Muscle of leg (tissue), 11 donors: ENCODE measurements around the gene CRYL1. TPM values are rescaled to one million over a fixed set of nuclear protein-coding genes. Genes with fewer than 3 reads are reported as not detected.

Experiments
- DNase-seq: peaks from one replicate; pipeline ENCODE4 v3.0.0; 2013
- H3K27ac ChIP-seq: one replicate; pipeline ENCODE4 v1.5.1; 2013; ENCODE audit warnings: mild to moderate bottlenecking, low read length, control low read depth
- H3K27me3 ChIP-seq: one replicate; pipeline ENCODE4 v1.6.1; 2013; ENCODE audit warnings: low read length; ENCODE audit not compliant: control insufficient read depth, insufficient read depth
- H3K36me3 ChIP-seq: one replicate; pipeline ENCODE4 v1.6.1; 2013; ENCODE audit warnings: low read length; ENCODE audit not compliant: control insufficient read depth, insufficient read depth
- H3K4me1 ChIP-seq: one replicate; pipeline ENCODE4 v1.6.1; 2013; ENCODE audit warnings: low read length; ENCODE audit not compliant: control insufficient read depth, insufficient read depth
- H3K4me3 ChIP-seq: one replicate; pipeline ENCODE4 v1.5.1; 2013; ENCODE audit warnings: low read length, control low read depth
- H3K9me3 ChIP-seq: replicated peaks from 2 replicates; pipeline ENCODE4 v1.6.1; 2013; ENCODE audit warnings: low read depth, low read length; ENCODE audit not compliant: control insufficient read depth
- WGBS: methylation state at CpG from one replicate; pipeline ENCODE4 v1.1.5; 2013; ENCODE audit warnings: missing lambda C conversion rate; ENCODE audit not compliant: insufficient coverage; 5-methylcytosine and 5-hydroxymethylcytosine counted together
- polyA plus RNA-seq, 8 donors: library from polyadenylated mRNA; unstranded; fragments of 120-200 nt; gene quantifications; one replicate each; pipeline versions ENCODE4 v1.2.1 to v1.2.3, GENCODE V29; 2013; ENCODE audit warnings: inconsistent platforms in 1 of 8, low replicate concordance in 1 of 8; ENCODE audit not compliant: insufficient read length in 8 of 8, insufficient read depth in 1 of 8
- total RNA-seq: library from RNA; stranded (reverse); fragments of 120-200 nt; gene quantifications from one replicate; pipeline ENCODE4 v1.2.4, GENCODE V29; 2013

The CRYL1 gene
- total and polyA plus RNA-seq, 9 donors = 23.6 to 39.1 (median 30.4) TPM

DNA sequence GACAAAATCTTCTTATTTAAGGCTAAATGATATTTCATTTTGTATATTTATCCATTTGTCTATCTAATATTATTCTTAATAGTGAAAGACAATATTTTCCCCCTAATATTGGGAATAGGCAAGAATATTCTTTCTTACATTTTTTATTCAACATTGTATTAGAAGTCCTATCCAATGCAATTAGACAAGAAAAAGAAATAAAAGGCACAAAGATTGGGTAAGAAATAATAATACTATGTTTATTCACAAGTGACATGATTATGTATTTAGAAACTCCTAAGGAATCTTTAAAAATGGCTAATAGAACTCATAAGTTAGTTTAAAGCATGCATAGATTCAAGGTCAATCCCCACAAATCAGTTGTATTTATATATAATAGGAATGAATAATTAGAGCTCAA, 11.3 kb upstream of the CRYL1 start:
- Histone ChIP-seq H3K27ac (no peak overlapping the region), H3K36me3 (no peaks in the 10 kb centered on the region), H3K4me1 (no peaks in the 10 kb centered on the region), H3K27me3 (peaks cover 2% of the 10 kb centered on the region), H3K4me3 (no peak overlapping the region), H3K9me3 (no peaks in the 10 kb centered on the region)
- no peak for DNase-seq

DNA sequence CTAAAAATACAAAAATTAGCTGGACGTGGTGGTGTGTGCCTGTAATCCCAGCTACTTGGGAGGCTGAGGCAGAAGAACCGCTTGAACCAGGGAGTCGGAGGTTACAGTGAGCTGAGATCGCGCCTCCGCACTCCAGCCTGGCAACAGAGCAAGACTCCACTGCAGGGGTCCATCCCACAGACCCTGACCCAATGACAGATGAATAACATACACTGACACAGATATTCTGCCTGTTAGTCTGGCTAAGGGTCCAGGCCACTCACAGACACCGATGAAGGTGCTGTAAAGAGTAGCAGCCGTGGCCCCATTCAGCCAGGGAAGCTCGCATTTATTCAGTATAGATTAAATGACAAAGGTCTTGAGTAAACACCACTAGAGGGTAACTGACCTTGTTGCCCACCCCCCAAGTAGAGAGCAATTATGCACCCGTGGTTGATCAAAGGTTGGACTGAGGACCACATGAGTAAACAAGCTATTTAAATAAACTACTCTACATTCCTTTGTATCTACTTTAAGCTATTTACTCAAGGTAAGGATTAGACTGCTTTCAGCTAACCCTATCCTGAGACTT, 8.5 kb upstream of the CRYL1 start:
- Histone ChIP-seq H3K4me3 (no peak overlapping the region), H3K27ac (no peak overlapping the region), H3K4me1 (no peaks in the 10 kb centered on the region), H3K9me3 (no peaks in the 10 kb centered on the region), H3K27me3 (peaks cover 2% of the 10 kb centered on the region), H3K36me3 (no peaks in the 10 kb centered on the region)
- 76% methylated on average over 5 of the region's 10 CpGs for WGBS
- DNase-seq = no peak

DNA sequence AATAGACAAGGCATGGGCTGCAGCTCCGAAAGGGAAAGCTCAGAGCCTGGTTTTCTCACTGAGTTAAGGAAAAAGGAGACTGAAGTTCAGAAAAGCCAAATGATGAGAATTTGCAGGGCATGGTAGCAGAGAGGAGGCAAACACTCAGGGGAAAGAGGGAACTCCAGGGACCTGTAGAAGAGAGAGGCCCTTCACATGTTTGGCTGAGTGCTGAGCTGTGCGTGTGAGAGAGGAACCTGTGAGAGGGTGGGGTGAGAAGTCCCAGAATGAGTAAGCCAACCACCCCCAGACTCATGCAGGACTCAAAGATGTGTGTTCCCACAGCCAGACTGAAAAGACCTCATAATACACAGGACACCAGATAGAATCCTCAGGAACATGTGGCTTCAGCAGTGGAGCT, 2.8 kb upstream of the CRYL1 start:
- Histone ChIP-seq H3K4me3 (no peak overlapping the region), H3K9me3 (no peaks in the 10 kb centered on the region), H3K36me3 (no peaks in the 10 kb centered on the region), H3K27ac (no peak overlapping the region), H3K4me1 (peaks cover 21% of the 10 kb centered on the region), H3K27me3 (no peaks in the 10 kb centered on the region)
- DNase-seq = no peak
- 100% methylated on average over 1 of the region's 2 CpGs for WGBS

DNA sequence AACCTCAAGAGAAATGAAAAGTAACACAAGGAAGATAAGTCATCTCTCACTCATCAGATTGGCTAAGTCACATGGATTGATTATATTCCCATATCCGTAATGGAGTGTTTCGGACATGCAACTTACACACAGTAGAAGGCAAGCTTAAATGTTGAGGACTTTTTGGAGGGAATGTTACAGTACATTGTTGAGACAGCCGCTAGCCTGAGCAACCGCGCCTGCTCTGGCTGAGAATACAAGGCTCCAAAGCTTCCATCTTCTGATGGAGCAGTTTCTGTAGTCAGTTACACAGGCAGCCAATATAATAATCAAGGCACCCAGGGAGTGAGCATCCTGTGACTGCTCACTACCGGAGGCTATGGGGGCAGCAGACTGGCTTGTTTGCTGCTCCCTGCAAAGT, 1.0 kb upstream of the CRYL1 start:
- no CpG with 5 or more reads among the region's 6 CpGs for WGBS
- peak; percentile 50 for DNase-seq
- Histone ChIP-seq H3K4me3 (peak overlapping the region; percentile 77), H3K36me3 (no peaks in the 10 kb centered on the region), H3K27ac (peak overlapping the region; percentile 33), H3K4me1 (peaks cover 21% of the 10 kb centered on the region), H3K9me3 (no peaks in the 10 kb centered on the region), H3K27me3 (no peaks in the 10 kb centered on the region)

DNA sequence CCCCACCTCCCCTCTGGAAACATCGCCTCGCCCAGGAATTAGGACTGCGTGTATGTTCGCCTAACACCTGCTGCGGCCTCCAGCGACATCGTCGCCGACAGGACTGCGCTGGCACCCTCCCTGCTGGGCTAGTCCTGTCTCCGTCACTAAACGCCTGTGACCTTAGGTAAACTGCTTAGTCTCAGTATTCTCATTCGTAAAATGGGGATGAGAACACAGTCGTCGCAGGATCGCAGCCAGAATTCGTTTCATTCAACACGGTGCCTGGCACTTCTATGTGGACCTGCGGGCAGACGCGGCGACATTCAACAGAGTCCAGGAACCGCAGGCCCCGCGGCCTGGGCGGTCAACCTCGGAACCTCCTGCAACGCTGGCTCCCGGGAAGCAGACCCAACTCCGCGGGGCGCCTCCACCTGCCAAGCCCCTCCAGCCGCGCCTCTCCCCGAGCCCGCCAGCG, 485 bp downstream of the CRYL1 start:
- WGBS = 2% methylated on average over 37 of the region's 37 CpGs
- Histone ChIP-seq H3K36me3 (no peaks in the 10 kb centered on the region), H3K4me3 (peak overlapping the region; percentile 77), H3K9me3 (no peaks in the 10 kb centered on the region), H3K4me1 (peaks cover 25% of the 10 kb centered on the region), H3K27me3 (no peaks in the 10 kb centered on the region), H3K27ac (peak overlapping the region; percentile 62)
- DNase-seq = peak; percentile 48

DNA sequence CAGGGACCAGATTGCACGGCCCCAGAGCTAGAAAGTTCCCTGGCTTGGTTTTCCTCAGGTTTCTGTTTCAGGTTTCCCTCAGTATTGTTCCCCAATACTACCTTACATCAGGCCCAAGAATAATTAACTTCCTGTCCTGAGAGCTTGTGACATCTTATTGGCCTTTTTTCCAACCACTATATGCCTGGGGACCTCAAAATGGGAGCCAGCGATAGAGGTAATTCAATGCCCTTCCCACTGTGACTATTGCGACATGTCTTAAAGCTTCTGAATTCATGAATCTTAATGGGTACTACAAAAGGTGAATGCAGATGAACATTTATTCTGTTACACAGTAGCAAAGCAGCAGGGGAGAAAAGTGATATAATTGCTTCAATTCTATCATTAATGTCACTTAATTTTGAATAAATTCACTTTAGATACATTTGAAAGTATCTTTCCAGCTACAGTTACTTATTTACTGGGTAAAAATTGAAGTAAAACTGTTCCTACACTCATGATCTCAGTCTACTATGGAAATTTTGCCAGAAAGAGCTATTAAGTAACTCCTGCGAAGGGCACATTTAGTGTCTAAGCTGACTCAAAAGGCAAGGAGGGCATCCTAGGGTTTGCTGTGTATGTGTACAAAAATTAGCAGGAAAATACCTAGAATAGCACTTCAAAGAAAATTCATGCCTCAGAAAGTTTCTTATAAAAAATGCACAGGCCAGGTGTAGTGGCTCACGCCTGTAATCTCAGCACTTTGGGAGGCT, 4.1 kb downstream of the CRYL1 start:
- 88% methylated on average over 2 of the region's 5 CpGs for WGBS
- Histone ChIP-seq H3K9me3 (no peaks in the 10 kb centered on the region), H3K36me3 (no peaks in the 10 kb centered on the region), H3K4me3 (no peak overlapping the region), H3K27me3 (no peaks in the 10 kb centered on the region), H3K4me1 (peaks cover 33% of the 10 kb centered on the region), H3K27ac (no peak overlapping the region)
- no peak for DNase-seq

DNA sequence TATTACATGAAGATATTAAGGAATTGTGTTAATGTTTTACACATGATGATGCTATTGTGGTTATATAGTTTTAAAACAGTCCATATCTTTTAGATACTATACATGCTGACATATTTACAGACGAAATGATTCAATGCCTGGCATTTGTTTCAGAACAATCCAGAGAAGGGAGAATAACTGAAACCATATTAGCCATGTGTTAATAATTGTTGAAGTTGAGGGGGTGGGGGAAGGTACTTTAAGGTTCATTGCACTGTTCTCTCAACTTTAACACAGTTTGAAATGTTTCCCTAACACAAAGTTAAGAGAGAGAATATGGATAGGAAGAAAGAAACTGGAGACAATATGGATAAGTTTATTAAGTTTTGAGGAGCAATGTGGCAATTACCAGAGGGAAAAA, 5.8 kb downstream of the CRYL1 start:
- Histone ChIP-seq H3K27me3 (no peaks in the 10 kb centered on the region), H3K27ac (no peak overlapping the region), H3K36me3 (peaks cover 3% of the 10 kb centered on the region), H3K4me1 (peaks cover 24% of the 10 kb centered on the region), H3K9me3 (no peaks in the 10 kb centered on the region), H3K4me3 (no peak overlapping the region)
- WGBS = no CpG with 5 or more reads among the region's 1 CpG
- peak; percentile 64 for DNase-seq

DNA sequence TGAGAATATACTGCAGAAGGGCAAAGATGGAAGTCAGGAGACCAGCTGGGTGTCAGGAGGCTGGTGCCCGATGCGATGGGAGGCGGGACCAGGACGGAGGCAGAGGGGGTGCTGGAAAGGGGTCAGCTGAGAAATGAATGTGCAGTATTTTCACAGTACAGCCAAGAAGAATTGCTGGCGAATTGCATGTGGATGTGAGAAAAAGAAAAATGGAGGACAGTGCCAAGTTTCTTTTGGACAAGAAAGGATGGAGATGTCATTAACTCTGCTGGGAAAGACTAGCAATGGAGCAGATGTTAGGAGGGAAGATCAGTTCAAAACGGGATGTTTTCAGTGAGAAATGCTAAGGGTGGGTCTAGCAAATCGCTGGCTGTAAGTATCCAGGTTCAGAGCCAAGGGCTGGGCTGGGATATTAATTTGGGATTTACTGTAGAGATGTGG, 7.0 kb downstream of the CRYL1 start:
- DNase-seq = peak; percentile 95
- no peaks in the 10 kb centered on the region for H3K9me3 ChIP-seq
- peak overlapping the region; percentile 0 for H3K4me3 ChIP-seq
- no peaks in the 10 kb centered on the region for H3K27me3 ChIP-seq
- peaks cover 3% of the 10 kb centered on the region for H3K36me3 ChIP-seq
- 19% methylated on average over 7 of the region's 7 CpGs for WGBS
- H3K4me1 ChIP-seq = peaks cover 17% of the 10 kb centered on the region
- H3K27ac ChIP-seq = peak overlapping the region; percentile 84

DNA sequence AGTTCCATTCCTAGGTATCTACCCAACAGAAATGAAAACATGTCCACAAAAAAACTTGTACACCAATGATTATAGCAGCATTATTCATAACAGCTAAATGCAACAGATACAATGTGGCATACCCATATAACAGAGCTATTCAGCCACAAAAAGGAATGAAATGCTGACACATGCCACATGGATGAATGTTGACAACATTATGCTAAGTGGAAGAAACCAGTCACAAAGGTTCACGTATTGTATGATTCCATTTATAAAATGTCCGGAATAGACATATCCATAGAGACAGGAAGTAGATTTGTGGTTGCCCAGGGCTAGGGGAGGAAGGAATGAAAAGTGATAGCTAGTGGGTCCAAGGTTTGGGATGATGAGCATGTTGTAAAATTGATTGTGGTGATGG, 10.8 kb downstream of the CRYL1 start:
- WGBS = 81% methylated on average over 2 of the region's 2 CpGs
- Histone ChIP-seq H3K4me3 (no peak overlapping the region), H3K36me3 (peaks cover 21% of the 10 kb centered on the region), H3K9me3 (no peaks in the 10 kb centered on the region), H3K27me3 (no peaks in the 10 kb centered on the region), H3K27ac (no peak overlapping the region), H3K4me1 (peaks cover 15% of the 10 kb centered on the region)
- no peak for DNase-seq

DNA sequence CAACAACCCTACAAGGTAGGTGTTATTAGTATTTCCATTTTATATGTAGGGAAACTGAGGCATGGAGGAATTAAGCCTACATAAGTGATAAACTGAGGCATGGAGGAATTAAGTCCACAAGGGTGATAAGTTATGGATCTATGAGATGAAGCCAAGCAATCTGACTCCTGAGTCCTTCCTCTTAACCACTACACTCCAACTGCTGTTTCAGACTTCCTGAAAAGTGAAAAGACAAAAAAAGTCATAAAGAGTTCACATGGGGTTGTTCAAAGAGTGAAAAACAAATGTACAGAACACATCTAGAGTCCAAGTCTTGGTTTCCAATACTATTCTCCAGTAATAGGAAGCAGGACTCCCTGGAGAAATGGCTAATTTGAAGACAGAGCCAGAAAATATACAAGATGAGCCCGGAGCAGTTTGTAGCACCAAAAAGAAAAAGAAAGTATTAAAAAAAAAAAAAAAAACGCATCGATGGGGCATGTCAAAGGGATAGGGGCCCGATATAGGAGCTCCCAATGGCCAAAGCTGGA, 12.1 kb downstream of the CRYL1 start:
- H3K4me1 ChIP-seq = peaks cover 10% of the 10 kb centered on the region
- H3K27ac ChIP-seq = no peak overlapping the region
- WGBS = no CpG with 5 or more reads among the region's 4 CpGs
- no peaks in the 10 kb centered on the region for H3K27me3 ChIP-seq
- H3K4me3 ChIP-seq = no peak overlapping the region
- peaks cover 23% of the 10 kb centered on the region for H3K36me3 ChIP-seq
- no peaks in the 10 kb centered on the region for H3K9me3 ChIP-seq
- peak; percentile 83 for DNase-seq
